GM21723 (cell line): Measurements from ENCODE around the gene N4BP2.

Experiments
- ATAC-seq: cut with Tn5 transposase; IDR thresholded peaks from one replicate; pipeline ENCODE4 v1.9.1; 2021; ENCODE audit warnings: mild to moderate bottlenecking, moderate library complexity; ENCODE audit not compliant: unreplicated experiment

N4BP2 gene

GRCh38 chr4:40205259-40206198 is 148.9 kb downstream of the N4BP2 start:
- ATAC-seq, result peak; percentile 63

GRCh38 chr4:40206426-40206825 is 149.8 kb downstream of the N4BP2 start:
- no peak for ATAC-seq
